CD8-positive, alpha-beta memory T cell (primary cell): ENCODE data around the gene MALT1. TPM values are rescaled to one million over a fixed set of nuclear protein-coding genes. Genes with fewer than 3 reads are reported as not detected.
"Not testable (repeated sequence)": the region's sequence is repeated elsewhere in the genome, so short reads cannot be mapped to it uniquely, and the experiment has no call there.

Experiments used
- CTCF ChIA-PET: fragments of 350-600 bp; sonication (Branson Sonifier 250); formaldehyde crosslinking; loops from one replicate; lab custom pipeline; 2021; ENCODE audit warnings: antibody characterized with exemption; lab: Charles Lee
- POLR2A ChIA-PET: fragments of 350-600 bp; sonication (Branson Sonifier 250); formaldehyde crosslinking; loops from one replicate; lab custom pipeline; 2021; ENCODE audit warnings: antibody characterized with exemption; lab: Charles Lee
- DNase-seq, 5 donors: peaks; one replicate each; pipeline versions ENCODE4 v3.0.0 to v3.0.0-alpha.2; 2020 to 2022; ENCODE audit warnings: mixed read lengths in 1 of 5
- H3K27ac ChIP-seq: one replicate; pipeline ENCODE4 v1.7.0; 2013; ENCODE audit warnings: low read depth, mild to moderate bottlenecking, low read length, moderate library complexity
- H3K27me3 ChIP-seq: 2 replicates; pipeline ENCODE4 v1.7.0; 2013; ENCODE audit warnings: low read length, mild to moderate bottlenecking; ENCODE audit not compliant: insufficient read depth, poor library complexity, severe bottlenecking
- H3K36me3 ChIP-seq: 2 replicates; pipeline ENCODE4 v1.7.0; 2013; ENCODE audit warnings: mild to moderate bottlenecking, low read length, moderate library complexity; ENCODE audit not compliant: insufficient read depth
- H3K4me1 ChIP-seq: 2 replicates; pipeline ENCODE4 v1.7.0; 2013; ENCODE audit warnings: mild to moderate bottlenecking, low read length, moderate library complexity; ENCODE audit not compliant: insufficient read depth
- H3K4me3 ChIP-seq: 2 replicates; pipeline ENCODE4 v1.7.0; 2013; ENCODE audit warnings: mild to moderate bottlenecking, low read length
- H3K9me3 ChIP-seq: 2 replicates; pipeline ENCODE4 v1.7.0; 2013; ENCODE audit warnings: mild to moderate bottlenecking, low read length
- H3K27ac Mint-ChIP-seq, 8 donors: one replicate each; pipeline ENCODE4 v1.8.0; 2020 to 2021; ENCODE audit warnings: mixed read lengths in 8 of 8, mild to moderate bottlenecking in 6 of 8, inconsistent platforms in 3 of 8, moderate library complexity in 3 of 8
- H3K27me3 Mint-ChIP-seq, 2 donors: one replicate each; pipeline ENCODE4 v1.8.0; 2020 to 2021; ENCODE audit warnings: mixed read lengths in 2 of 2, mild to moderate bottlenecking in 1 of 2, moderate library complexity in 1 of 2
- H3K36me3 Mint-ChIP-seq, 3 donors: one replicate each; pipeline ENCODE4 v1.8.0; 2020 to 2021; ENCODE audit warnings: mixed read lengths in 3 of 3, inconsistent platforms in 1 of 3, mild to moderate bottlenecking in 1 of 3
- H3K4me1 Mint-ChIP-seq, 3 donors: one replicate each; pipeline ENCODE4 v1.8.0; 2020 to 2021; ENCODE audit warnings: mixed read lengths in 3 of 3, inconsistent platforms in 1 of 3, mild to moderate bottlenecking in 1 of 3
- H3K4me3 Mint-ChIP-seq, 7 donors: one replicate each; pipeline ENCODE4 v1.8.0; 2020 to 2021; ENCODE audit warnings: mixed read lengths in 7 of 7, mild to moderate bottlenecking in 6 of 7, moderate library complexity in 4 of 7, inconsistent platforms in 2 of 7
- H3K9me3 Mint-ChIP-seq, 5 donors: one replicate each; pipeline ENCODE4 v1.8.0; 2020 to 2022; ENCODE audit warnings: mixed read lengths in 5 of 5, mild to moderate bottlenecking in 3 of 5, moderate library complexity in 2 of 5, inconsistent platforms in 1 of 5
- polyA plus RNA-seq: library from polyadenylated mRNA; unstranded; fragments of 300-500 nt; fragmentation: Illumina TruSeq; gene quantifications from one replicate; pipeline ENCODE4 v1.2.3, GENCODE V29; 2021
- total RNA-seq, 2 experiments: library from RNA; stranded (reverse); gene quantifications; one replicate each; pipeline ENCODE4 v1.2.3, GENCODE V29; 2021

The MALT1 gene
- total and polyA plus RNA-seq, 3 experiments from 2014 or later: 33.1 to 41.4 (median 35.8) TPM

GRCh38 chr18:58748899-58749595, 77.8 kb downstream of the MALT1 start:
- H3K9me3 Mint-ChIP-seq: peaks cover 10 to 21% (median 20%) of the 10 kb centered on the region in 5 donors
- DNase-seq: no peak
- H3K36me3 Mint-ChIP-seq: peaks cover 47 to 68% (median 54%) of the 10 kb centered on the region in 3 donors
- H3K4me1 ChIP-seq: no peaks in the 10 kb centered on the region
- no peak overlapping the region for H3K4me3 Mint-ChIP-seq
- peaks cover 55% of the 10 kb centered on the region for H3K36me3 ChIP-seq
- no peaks in the 10 kb centered on the region for H3K27me3 ChIP-seq
- no peaks in the 10 kb centered on the region for H3K27me3 Mint-ChIP-seq
- ChIA-PET CTCF (interaction anchor here (1.7 kb wide), 1 partner anchor 15 kb away, joined by 5 read pairs; no protein-coding TSS in a partner anchor), POLR2A (no interaction called here)
- no peak overlapping the region for H3K4me3 ChIP-seq
- no peak overlapping the region for H3K27ac Mint-ChIP-seq
- no peak overlapping the region for H3K27ac ChIP-seq
- H3K4me1 Mint-ChIP-seq: peaks cover 0 to 5% (median 0%) of the 10 kb centered on the region in 3 donors
- H3K9me3 ChIP-seq: peaks cover 15% of the 10 kb centered on the region

GRCh38 chr18:58753976-58754375, 82.7 kb downstream of the MALT1 start:
- no peak overlapping the region for H3K27ac ChIP-seq
- H3K27me3 Mint-ChIP-seq: no peaks in the 10 kb centered on the region
- POLR2A ChIA-PET: interaction anchor here (1.0 kb wide), 1 partner anchor 39 kb away, joined by 3 read pairs; no protein-coding TSS in a partner anchor

GRCh38 chr18:58754544-58755068, 83.3 kb downstream of the MALT1 start:
- Mint-ChIP-seq H3K27ac (peak overlapping the region in 3 of 8 donors; percentile 24 to 54 (median 38)), H3K4me1 (peaks cover 13 to 21% (median 19%) of the 10 kb centered on the region in 3 donors), H3K27me3 (no peaks in the 10 kb centered on the region), H3K36me3 (peaks cover 7 to 14% (median 10%) of the 10 kb centered on the region in 3 donors), H3K4me3 (no peak overlapping the region), H3K9me3 (peaks cover 0 to 3% (median 0%) of the 10 kb centered on the region in 5 donors)
- ChIA-PET POLR2A (interaction anchor here (1.0 kb wide), 1 partner anchor 39 kb away, joined by 3 read pairs; no protein-coding TSS in a partner anchor), CTCF (interaction anchor here (1.4 to 4.7 kb wide), 2 partner anchors 9 to 225 kb away, joined by 5 to 27 read pairs; no protein-coding TSS in a partner anchor)
- H3K36me3 ChIP-seq: peaks cover 7% of the 10 kb centered on the region
- H3K27me3 ChIP-seq: no peaks in the 10 kb centered on the region
- DNase-seq: peak in 1 of 5 donors; percentile 36
- H3K4me1 ChIP-seq: peaks cover 18% of the 10 kb centered on the region
- H3K9me3 ChIP-seq: no peaks in the 10 kb centered on the region
- no peak overlapping the region for H3K27ac ChIP-seq
- H3K4me3 ChIP-seq: no peak overlapping the region

More at GRCh38 chr18:58753976-58754375, 82.7 kb downstream of the MALT1 start:
- Mint-ChIP-seq H3K27ac (peak overlapping the region in 3 of 8 donors; percentile 10 to 66 (median 43)), H3K36me3 (peaks cover 14 to 20% (median 16%) of the 10 kb centered on the region in 3 donors), H3K4me1 (peaks cover 13 to 21% (median 19%) of the 10 kb centered on the region in 3 donors), H3K4me3 (no peak overlapping the region), H3K9me3 (peaks cover 0 to 6% (median 3%) of the 10 kb centered on the region in 5 donors)
- no peaks in the 10 kb centered on the region for H3K27me3 ChIP-seq
- H3K36me3 ChIP-seq: peaks cover 13% of the 10 kb centered on the region
- no peak for DNase-seq
- H3K4me3 ChIP-seq: no peak overlapping the region
- CTCF ChIA-PET: interaction anchor here (4.7 kb wide), 1 partner anchor 10 kb away, joined by 27 read pairs; no protein-coding TSS in a partner anchor
- peaks cover 18% of the 10 kb centered on the region for H3K4me1 ChIP-seq
- no peaks in the 10 kb centered on the region for H3K9me3 ChIP-seq

- peaks cover 13 to 21% (median 19%) of the 10 kb centered on the region in 3 donors for H3K4me1 Mint-ChIP-seq
- Histone ChIP-seq H3K4me3 (no peak overlapping the region), H3K27ac (no peak overlapping the region), H3K9me3 (no peaks in the 10 kb centered on the region), H3K27me3 (no peaks in the 10 kb centered on the region), H3K36me3 (peaks cover under 1% of the 10 kb centered on the region), H3K4me1 (peaks cover 18% of the 10 kb centered on the region)
- H3K4me3 Mint-ChIP-seq: no peak overlapping the region
- peaks cover 0 to 5% (median 3%) of the 10 kb centered on the region in 3 donors for H3K36me3 Mint-ChIP-seq
- DNase-seq: peak in 1 of 5 donors; percentile 22
- no peaks in the 10 kb centered on the region for H3K27me3 Mint-ChIP-seq
- POLR2A ChIA-PET: interaction anchor here (1.0 kb wide), 1 partner anchor 40 kb away, joined by 3 read pairs; no protein-coding TSS in a partner anchor
- peak overlapping the region in 5 of 8 donors; percentile 20 to 61 (median 39) for H3K27ac Mint-ChIP-seq
- CTCF ChIA-PET: interaction anchor here (1.4 to 4.7 kb wide), 2 partner anchors 8 to 226 kb away, joined by 5 to 27 read pairs; no protein-coding TSS in a partner anchor
- H3K9me3 Mint-ChIP-seq: no peaks in the 10 kb centered on the region
Observed at GRCh38 chr18:58755304-58756010, 84.2 kb downstream of the MALT1 start.

- H3K27ac Mint-ChIP-seq: peak overlapping the region in 2 of 8 donors; percentile 20 to 71
Observed at GRCh38 chr18:58756148-58756547, 84.9 kb downstream of the MALT1 start.

GRCh38 chr18:58756596-58757240, 85.5 kb downstream of the MALT1 start:
- ChIA-PET POLR2A (no interaction called here), CTCF (interaction anchor here (1.5 to 4.7 kb wide), 2 partner anchors 7 to 227 kb away, joined by 6 to 27 read pairs; no protein-coding TSS in a partner anchor)
- Mint-ChIP-seq H3K4me1 (peaks cover 20 to 31% (median 28%) of the 10 kb centered on the region in 3 donors), H3K9me3 (no peaks in the 10 kb centered on the region), H3K27me3 (peaks cover 2 to 6% of the 10 kb centered on the region in 2 donors), H3K36me3 (no peaks in the 10 kb centered on the region), H3K4me3 (peak overlapping the region in 1 of 7 donors; percentile 59), H3K27ac (peak overlapping the region in 2 of 8 donors; percentile 53 to 77)
- no peak overlapping the region for H3K27ac ChIP-seq
- H3K9me3 ChIP-seq: no peaks in the 10 kb centered on the region
- no peaks in the 10 kb centered on the region for H3K27me3 ChIP-seq
- DNase-seq: no peak
- H3K4me3 ChIP-seq: no peak overlapping the region
- peaks cover 27% of the 10 kb centered on the region for H3K4me1 ChIP-seq
- H3K36me3 ChIP-seq: no peaks in the 10 kb centered on the region

More at GRCh38 chr18:58756148-58756547, 84.9 kb downstream of the MALT1 start:
- ChIA-PET CTCF (interaction anchor here (1.4 to 4.7 kb wide), 2 partner anchors 8 to 227 kb away, joined by 5 to 27 read pairs; no protein-coding TSS in a partner anchor), POLR2A (no interaction called here)
- H3K4me3 Mint-ChIP-seq: no peak overlapping the region
- DNase-seq: no peak
- Histone ChIP-seq H3K27me3 (no peaks in the 10 kb centered on the region), H3K9me3 (no peaks in the 10 kb centered on the region), H3K36me3 (no peaks in the 10 kb centered on the region), H3K27ac (no peak overlapping the region), H3K4me3 (no peak overlapping the region), H3K4me1 (peaks cover 21% of the 10 kb centered on the region)
- H3K4me1 Mint-ChIP-seq: peaks cover 14 to 25% (median 22%) of the 10 kb centered on the region in 3 donors
- H3K27me3 Mint-ChIP-seq: peaks cover 0 to under 1% of the 10 kb centered on the region in 2 donors
- no peaks in the 10 kb centered on the region for H3K9me3 Mint-ChIP-seq
- H3K36me3 Mint-ChIP-seq: peaks cover 0 to 1% (median 0%) of the 10 kb centered on the region in 3 donors

- peaks cover 24 to 35% (median 28%) of the 10 kb centered on the region in 3 donors for H3K4me1 Mint-ChIP-seq
- DNase-seq, H3K9me3 Mint-ChIP-seq, H3K36me3 Mint-ChIP-seq, H3K27me3 Mint-ChIP-seq, H3K4me3 ChIP-seq, H3K36me3 ChIP-seq, H3K9me3 ChIP-seq, POLR2A ChIA-PET, H3K4me3 Mint-ChIP-seq, H3K27ac ChIP-seq, H3K27me3 ChIP-seq: not testable (repeated sequence)
- CTCF ChIA-PET: interaction anchor here (1.5 kb wide), 1 partner anchor 227 kb away, joined by 6 read pairs; no protein-coding TSS in a partner anchor
- H3K27ac Mint-ChIP-seq: peak overlapping the region in 1 of 8 donors; percentile 77
- H3K4me1 ChIP-seq: peaks cover 28% of the 10 kb centered on the region
Observed at GRCh38 chr18:58757351-58757750, 86.1 kb downstream of the MALT1 start.
